ENCODE results near the gene FMNL1. TPM values are rescaled to one million over a fixed set of nuclear protein-coding genes. Genes with fewer than 3 reads are reported as not detected.

Gene FMNL1
- total RNA-seq, 1 experiment from 2014 or later, result 20.0 TPM

- H3K4me3 ChIP-seq (ENCODE audit: low read depth in 2 of 2, low read length in 2 of 2), result peak overlapping the region in 1 of 2 experiments; percentile 67; a peak in 2 of 4 replicates
- intact Hi-C loops (cut with micrococcal nuclease; ENCODE audit: unreplicated experiment) (no loop called here), in situ Hi-C loops (cut with HindIII; ENCODE audit: low pct_unique_long_range_greater_than_20kb, low sequenced_read_pairs) (no loop called here)
- BruUV-seq (replicated peaks), result no TSS peak
- no peaks in the 10 kb centered on the region for H3K27me3 ChIP-seq (ENCODE audit: control insufficient read depth, insufficient read depth, low read length)
- H3K36me3 ChIP-seq (ENCODE audit: control insufficient read depth, insufficient read depth, low read length), result no peaks in the 10 kb centered on the region
- no peaks in the 10 kb centered on the region for H3K9me3 ChIP-seq (ENCODE audit: control insufficient read depth, insufficient read depth, low read depth, low read length)
- ChIA-PET CTCF (no interaction called here), POLR2A (interaction anchor here (0.5 kb wide), 1 partner anchor 11 kb away, joined by 9 read pairs; no protein-coding TSS in a partner anchor)
- peaks cover 53% of the 10 kb centered on the region for H3K4me1 ChIP-seq (ENCODE audit: control insufficient read depth, insufficient read depth, low read length)
- peak overlapping the region; percentile 96 for H3K27ac ChIP-seq (ENCODE audit: low read length)
- no peak for ATAC-seq
- DNase-seq (ENCODE audit: low read depth, low spot score), result no peak
- TF ChIP-seq CTCF (IDR thresholded peaks at IDR 0.05), result no peak
- TF ChIP-seq SIN3A (IDR thresholded peaks at IDR 0.05; ENCODE audit: borderline replicate concordance, insufficient read depth, low read depth, low read length), result no peak
- TF ChIP-seq TCF7L2 (IDR thresholded peaks at IDR 0.05; ENCODE audit: low read depth, low read length), result no peak
- TF ChIP-seq, protein P1, sequence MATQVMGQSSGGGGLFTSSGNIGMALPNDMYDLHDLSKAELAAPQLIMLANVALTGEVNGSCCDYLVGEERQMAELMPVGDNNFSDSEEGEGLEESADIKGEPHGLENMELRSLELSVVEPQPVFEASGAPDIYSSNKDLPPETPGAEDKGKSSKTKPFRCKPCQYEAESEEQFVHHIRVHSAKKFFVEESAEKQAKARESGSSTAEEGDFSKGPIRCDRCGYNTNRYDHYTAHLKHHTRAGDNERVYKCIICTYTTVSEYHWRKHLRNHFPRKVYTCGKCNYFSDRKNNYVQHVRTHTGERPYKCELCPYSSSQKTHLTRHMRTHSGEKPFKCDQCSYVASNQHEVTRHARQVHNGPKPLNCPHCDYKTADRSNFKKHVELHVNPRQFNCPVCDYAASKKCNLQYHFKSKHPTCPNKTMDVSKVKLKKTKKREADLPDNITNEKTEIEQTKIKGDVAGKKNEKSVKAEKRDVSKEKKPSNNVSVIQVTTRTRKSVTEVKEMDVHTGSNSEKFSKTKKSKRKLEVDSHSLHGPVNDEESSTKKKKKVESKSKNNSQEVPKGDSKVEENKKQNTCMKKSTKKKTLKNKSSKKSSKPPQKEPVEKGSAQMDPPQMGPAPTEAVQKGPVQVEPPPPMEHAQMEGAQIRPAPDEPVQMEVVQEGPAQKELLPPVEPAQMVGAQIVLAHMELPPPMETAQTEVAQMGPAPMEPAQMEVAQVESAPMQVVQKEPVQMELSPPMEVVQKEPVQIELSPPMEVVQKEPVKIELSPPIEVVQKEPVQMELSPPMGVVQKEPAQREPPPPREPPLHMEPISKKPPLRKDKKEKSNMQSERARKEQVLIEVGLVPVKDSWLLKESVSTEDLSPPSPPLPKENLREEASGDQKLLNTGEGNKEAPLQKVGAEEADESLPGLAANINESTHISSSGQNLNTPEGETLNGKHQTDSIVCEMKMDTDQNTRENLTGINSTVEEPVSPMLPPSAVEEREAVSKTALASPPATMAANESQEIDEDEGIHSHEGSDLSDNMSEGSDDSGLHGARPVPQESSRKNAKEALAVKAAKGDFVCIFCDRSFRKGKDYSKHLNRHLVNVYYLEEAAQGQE (IDR thresholded peaks at IDR 0.05; ENCODE audit: insufficient read depth in 1 of 2, low read depth in 2 of 2, low read length in 1 of 2), result no peak
- no peak for TF ChIP-seq POLR2AphosphoS5 (IDR thresholded peaks at IDR 0.05; ENCODE audit: low read depth, low read length)
Observed at GRCh38 chr17:45223539-45224528, 2.1 kb downstream of the FMNL1 start.

DNA sequence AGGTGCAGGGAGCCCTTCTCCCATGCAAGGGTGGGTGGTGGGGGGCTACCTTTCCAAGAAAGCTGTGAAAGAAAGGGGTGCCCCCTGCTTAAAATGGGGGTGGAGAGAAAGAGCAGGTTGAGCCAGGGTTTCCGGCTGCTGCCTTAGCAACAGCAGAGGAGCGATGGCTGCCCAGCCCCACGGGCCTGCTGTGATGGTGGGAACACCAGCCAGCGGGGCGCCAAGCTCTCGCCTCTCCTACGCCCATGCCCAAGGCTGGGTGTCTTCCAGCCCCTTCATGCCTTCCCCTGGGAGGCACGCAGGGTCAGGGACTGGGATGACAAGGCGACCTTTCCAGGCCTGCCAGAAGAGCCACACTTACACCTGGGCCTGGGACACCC, 3.0 kb downstream of the FMNL1 start:
- DNase-seq (ENCODE audit: low read depth, low spot score) (no peak), ATAC-seq (no peak)
- in situ Hi-C loops (cut with HindIII; ENCODE audit: low pct_unique_long_range_greater_than_20kb, low sequenced_read_pairs) (no loop called here), intact Hi-C loops (cut with micrococcal nuclease; ENCODE audit: unreplicated experiment) (no loop called here)
- TF ChIP-seq CTCF (IDR thresholded peaks at IDR 0.05), result no peak
- TF ChIP-seq, protein P1 (IDR thresholded peaks at IDR 0.05; ENCODE audit: insufficient read depth in 1 of 2, low read depth in 2 of 2, low read length in 1 of 2), result no peak
- no peak for TF ChIP-seq POLR2AphosphoS5 (IDR thresholded peaks at IDR 0.05; ENCODE audit: low read depth, low read length)
- no peak for TF ChIP-seq SIN3A (IDR thresholded peaks at IDR 0.05; ENCODE audit: borderline replicate concordance, insufficient read depth, low read depth, low read length)
- no peak for TF ChIP-seq TCF7L2 (IDR thresholded peaks at IDR 0.05; ENCODE audit: low read depth, low read length)
- Histone ChIP-seq H3K9me3 (ENCODE audit: control insufficient read depth, insufficient read depth, low read depth, low read length) (no peaks in the 10 kb centered on the region), H3K36me3 (ENCODE audit: control insufficient read depth, insufficient read depth, low read length) (no peaks in the 10 kb centered on the region), H3K4me1 (ENCODE audit: control insufficient read depth, insufficient read depth, low read length) (peaks cover 62% of the 10 kb centered on the region), H3K4me3 (ENCODE audit: low read depth in 2 of 2, low read length in 2 of 2) (no peak overlapping the region), H3K27ac (ENCODE audit: low read length) (peak overlapping the region; percentile 96), H3K27me3 (ENCODE audit: control insufficient read depth, insufficient read depth, low read length) (no peaks in the 10 kb centered on the region)
- BruUV-seq (replicated peaks), result no TSS peak
- POLR2A ChIA-PET, result no interaction called here
- CTCF ChIA-PET, result no interaction called here
